Neural progenitor cell (in vitro differentiated cells): ENCODE results near the gene TTLL3. TPM values are rescaled to one million over a fixed set of nuclear protein-coding genes. Genes with fewer than 3 reads are reported as not detected.
A peak's percentile ranks its signal among the peaks of the same experiment; 100 is the strongest.
"Not testable (repeated sequence)": the region's sequence is repeated elsewhere in the genome, so short reads cannot be mapped to it uniquely, and the experiment has no call there.

ENCODE experiments used
- DNase-seq: peaks from one replicate; pipeline ENCODE4 v3.0.0-alpha.2; 2016; ENCODE audit warnings: low spot score
- H2AFZ ChIP-seq: fragments of 200-600 bp; sonication (generic); replicated peaks from 2 replicates; pipeline ENCODE4 v1.6.1; 2016; ENCODE audit warnings: antibody characterized with exemption
- H3F3A ChIP-seq: fragments of 200-600 bp; sonication (generic); 2 replicates; pipeline ENCODE4 v1.6.1; 2016; ENCODE audit warnings: antibody characterized with exemption, low read depth
- H3K27ac ChIP-seq: fragments of 200-600 bp; sonication (generic); 2 replicates; pipeline ENCODE4 v1.5.1; 2016; ENCODE audit warnings: mild to moderate bottlenecking
- H3K27me3 ChIP-seq: fragments of 200-600 bp; sonication (generic); 2 replicates; pipeline ENCODE4 v1.6.1; 2016; ENCODE audit warnings: mild to moderate bottlenecking, moderate library complexity
- H3K36me3 ChIP-seq: fragments of 200-600 bp; sonication (generic); 2 replicates; pipeline ENCODE4 v1.5.1; 2016
- H3K4me1 ChIP-seq: fragments of 200-600 bp; sonication (generic); 2 replicates; pipeline ENCODE4 v1.6.1; 2016; ENCODE audit warnings: mixed run types
- H3K4me2 ChIP-seq: fragments of 200-600 bp; sonication (generic); 2 replicates; pipeline ENCODE4 v1.6.1; 2016
- H3K4me3 ChIP-seq: fragments of 200-600 bp; sonication (generic); 2 replicates; pipeline ENCODE4 v1.5.1; 2016
- H3K79me2 ChIP-seq: fragments of 200-600 bp; sonication (generic); 2 replicates; pipeline ENCODE4 v1.6.1; 2016; ENCODE audit warnings: low read depth
- H3K9ac ChIP-seq: fragments of 200-600 bp; sonication (generic); 2 replicates; pipeline ENCODE4 v1.6.1; 2016
- H3K9me3 ChIP-seq: fragments of 200-600 bp; sonication (generic); 2 replicates; pipeline ENCODE4 v1.5.1; 2016; ENCODE audit warnings: low read depth
- H4K20me1 ChIP-seq: fragments of 200-600 bp; sonication (generic); 2 replicates; pipeline ENCODE4 v1.6.1; 2016; ENCODE audit warnings: low read depth
- H3K27ac Mint-ChIP-seq: 3 replicates; pipeline ENCODE4 v1.8.0; 2021; ENCODE audit warnings: mixed read lengths
- H3K27me3 Mint-ChIP-seq: 2 replicates; pipeline ENCODE4 v1.8.0; 2022; ENCODE audit warnings: low read depth, mild to moderate bottlenecking, inconsistent platforms, moderate library complexity, mixed read lengths; ENCODE audit not compliant: insufficient read depth
- H3K36me3 Mint-ChIP-seq: 3 replicates; pipeline ENCODE4 v1.8.0; 2021; ENCODE audit warnings: mixed read lengths
- H3K4me1 Mint-ChIP-seq: 3 replicates; pipeline ENCODE4 v1.8.0; 2021; ENCODE audit warnings: mixed read lengths
- H3K4me3 Mint-ChIP-seq: 3 replicates; pipeline ENCODE4 v1.8.0; 2021; ENCODE audit warnings: mild to moderate bottlenecking, moderate library complexity, mixed read lengths
- H3K9me3 Mint-ChIP-seq: 3 replicates; pipeline ENCODE4 v1.8.0; 2020; ENCODE audit warnings: mixed read lengths
- CTCF ChIP-seq: fragments of 200-600 bp; sonication (generic); IDR thresholded peaks from 2 replicates; pipeline ENCODE4 v1.5.1; 2017; ENCODE audit warnings: antibody characterized with exemption, mild to moderate bottlenecking
- EZH2 ChIP-seq: fragments of 200-600 bp; sonication (generic); IDR thresholded peaks from 2 replicates; pipeline ENCODE4 v1.6.1; 2017; ENCODE audit warnings: antibody characterized with exemption, mild to moderate bottlenecking, moderate library complexity
- EZH2phosphoT487 ChIP-seq: fragments of 200-600 bp; sonication (generic); IDR thresholded peaks from 2 replicates; pipeline ENCODE4 v1.6.1; 2017; ENCODE audit warnings: antibody characterized with exemption
- total RNA-seq: library from RNA; depleted of rRNA; stranded (reverse); fragments of >200 nt; gene quantifications from 2 replicates; pipeline ENCODE4 v1.2.3, GENCODE V29; 2015; ENCODE audit warnings: low replicate concordance

The TTLL3 gene
- total RNA-seq, 1 donor from 2014 or later, result 15.0 TPM

DNA sequence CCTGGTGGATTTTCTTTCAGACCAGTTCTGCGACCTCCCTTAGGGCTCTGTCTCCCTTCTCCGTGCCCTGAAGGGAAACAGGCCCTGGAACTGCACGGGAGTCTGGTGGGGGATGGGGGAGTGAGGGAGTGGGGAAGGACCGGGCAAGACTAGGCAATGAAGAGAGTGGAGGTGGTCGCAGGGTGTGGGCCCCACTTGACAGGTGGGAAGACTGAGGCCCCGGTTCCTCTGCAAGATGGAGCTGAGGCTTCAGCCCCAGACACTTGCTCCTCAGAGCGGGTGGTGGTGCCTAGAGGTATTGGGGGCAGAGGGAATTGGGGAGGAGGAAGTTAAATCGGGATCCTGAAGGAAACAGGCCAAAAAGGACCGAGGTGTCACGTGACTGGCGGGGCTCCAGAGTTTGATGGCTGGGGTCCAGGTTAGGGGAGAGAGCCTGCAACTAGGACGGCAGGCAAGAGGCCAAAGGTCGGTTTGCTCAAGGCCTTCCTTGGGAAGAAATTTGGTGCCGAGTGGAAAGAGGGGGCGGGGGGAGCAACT lies 39.7 kb upstream of the TTLL3 start:
- H3K4me3 Mint-ChIP-seq, result peak overlapping the region; percentile 71
- H3K9ac ChIP-seq, result no peak overlapping the region
- no peak for DNase-seq
- H3K4me1 Mint-ChIP-seq, result peaks cover 16% of the 10 kb centered on the region
- H3K79me2 ChIP-seq, result no peaks in the 10 kb centered on the region
- peaks cover 2% of the 10 kb centered on the region for H3K27me3 Mint-ChIP-seq
- no peak overlapping the region for H3K27ac Mint-ChIP-seq
- H3K27me3 ChIP-seq, result peaks cover 4% of the 10 kb centered on the region
- H3F3A ChIP-seq, result peaks cover 27% of the 10 kb centered on the region
- H3K9me3 ChIP-seq, result no peaks in the 10 kb centered on the region
- peak overlapping the region; percentile 98 for H3K4me2 ChIP-seq
- H3K9me3 Mint-ChIP-seq, result no peaks in the 10 kb centered on the region
- peaks cover 3% of the 10 kb centered on the region for H3K36me3 Mint-ChIP-seq
- peak overlapping the region; percentile 63 for H3K4me3 ChIP-seq
- no peaks in the 10 kb centered on the region for H4K20me1 ChIP-seq
- no peak overlapping the region for H3K27ac ChIP-seq
- H3K4me1 ChIP-seq, result peaks cover 3% of the 10 kb centered on the region
- H3K36me3 ChIP-seq, result no peaks in the 10 kb centered on the region
- TF ChIP-seq EZH2 (no peak), CTCF (no peak)
- peak overlapping the region; percentile 85 for H2AFZ ChIP-seq

- H3K27me3 ChIP-seq, H3K27me3 Mint-ChIP-seq, H3K4me2 ChIP-seq, H4K20me1 ChIP-seq, H3K4me1 ChIP-seq, H3K9me3 Mint-ChIP-seq, H3K79me2 ChIP-seq, H3K36me3 ChIP-seq, H3K9ac ChIP-seq, H2AFZ ChIP-seq, H3K9me3 ChIP-seq, H3K36me3 Mint-ChIP-seq, H3K4me3 ChIP-seq, H3K27ac Mint-ChIP-seq, H3K27ac ChIP-seq, DNase-seq: not testable (repeated sequence)
- peaks cover 21% of the 10 kb centered on the region for H3F3A ChIP-seq
- peaks cover 16% of the 10 kb centered on the region for H3K4me1 Mint-ChIP-seq
- H3K4me3 Mint-ChIP-seq, result peak overlapping the region; percentile 59
Observed at GRCh38 chr3:9771007-9771406, 39.1 kb upstream of the TTLL3 start.

GRCh38 chr3:9776896-9777693 lies 33.0 kb upstream of the TTLL3 start:
- Mint-ChIP-seq H3K4me1 (no peaks in the 10 kb centered on the region), H3K9me3 (no peaks in the 10 kb centered on the region), H3K27me3 (no peaks in the 10 kb centered on the region), H3K4me3 (no peak overlapping the region), H3K36me3 (peaks cover 3% of the 10 kb centered on the region), H3K27ac (no peak overlapping the region)
- Histone ChIP-seq H3K27ac (no peak overlapping the region), H3K36me3 (no peaks in the 10 kb centered on the region), H3K4me1 (no peaks in the 10 kb centered on the region), H2AFZ (no peak overlapping the region), H3K9me3 (no peaks in the 10 kb centered on the region), H3K79me2 (no peaks in the 10 kb centered on the region), H3K4me2 (no peak overlapping the region), H3F3A (peaks cover 4% of the 10 kb centered on the region), H4K20me1 (no peaks in the 10 kb centered on the region), H3K27me3 (no peaks in the 10 kb centered on the region), H3K4me3 (no peak overlapping the region), H3K9ac (no peak overlapping the region)
- no peak for DNase-seq
- TF ChIP-seq EZH2phosphoT487 (no peak), EZH2 (no peak), CTCF (no peak)

DNA sequence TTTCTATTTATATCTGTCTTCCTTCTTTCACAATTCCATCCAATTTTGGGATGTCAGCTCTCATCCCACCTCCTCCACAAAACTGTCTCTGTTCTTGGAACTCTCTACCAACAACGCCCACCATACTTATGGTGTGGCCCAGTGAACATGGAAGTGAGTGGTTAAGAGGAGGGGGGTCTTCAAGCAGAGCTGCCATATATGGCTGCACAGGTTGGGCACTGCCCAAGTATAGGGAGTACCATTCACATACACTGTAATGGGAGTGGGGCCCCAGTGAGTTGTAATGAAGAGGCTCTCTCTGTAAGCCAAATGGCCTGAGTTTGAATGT lies 32.4 kb upstream of the TTLL3 start:
- Histone ChIP-seq H3K27me3 (no peaks in the 10 kb centered on the region), H3K79me2 (no peaks in the 10 kb centered on the region), H2AFZ (no peak overlapping the region), H3K9ac (no peak overlapping the region), H3K9me3 (no peaks in the 10 kb centered on the region), H3K4me2 (no peak overlapping the region), H3K4me3 (no peak overlapping the region), H3K27ac (no peak overlapping the region), H3K36me3 (peaks cover under 1% of the 10 kb centered on the region), H3K4me1 (no peaks in the 10 kb centered on the region), H4K20me1 (no peaks in the 10 kb centered on the region), H3F3A (peaks cover under 1% of the 10 kb centered on the region)
- Mint-ChIP-seq H3K27ac (no peak overlapping the region), H3K4me1 (no peaks in the 10 kb centered on the region), H3K4me3 (no peak overlapping the region), H3K36me3 (peaks cover 7% of the 10 kb centered on the region), H3K27me3 (no peaks in the 10 kb centered on the region), H3K9me3 (no peaks in the 10 kb centered on the region)
- TF ChIP-seq EZH2, result no peak
- no peak for TF ChIP-seq EZH2phosphoT487
- no peak for DNase-seq
